GM18502 (cell line): ENCODE measurements around the gene DNAH14.
A peak's percentile ranks its signal among the peaks of the same experiment; 100 is the strongest.
"Not testable (repeated sequence)": the region's sequence is repeated elsewhere in the genome, so short reads cannot be mapped to it uniquely, and the experiment has no call there.

Source experiments
- ATAC-seq: cut with Tn5 transposase; IDR thresholded peaks from one replicate; pipeline ENCODE4 v1.9.1; 2021; ENCODE audit warnings: mild to moderate bottlenecking; ENCODE audit not compliant: unreplicated experiment, poor library complexity

The DNAH14 gene

DNA sequence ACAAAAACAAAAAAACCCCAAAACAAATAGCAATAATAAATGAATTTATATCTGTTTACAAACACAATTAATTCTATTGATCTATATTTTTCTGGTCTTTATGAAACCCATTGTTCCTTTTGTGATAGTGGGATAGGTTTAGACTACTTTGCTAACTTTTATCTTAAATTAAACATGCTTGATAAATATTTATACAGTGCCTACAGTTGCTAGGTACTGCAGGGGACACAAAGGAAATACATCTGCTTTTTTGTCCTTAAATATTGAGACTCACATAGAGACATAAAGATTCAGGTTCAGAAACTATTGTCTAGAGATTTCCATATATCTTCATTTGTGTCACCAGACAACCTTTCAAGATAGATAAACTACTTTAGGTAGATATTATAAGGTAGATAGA, 8.5 kb upstream of the DNAH14 start:
- no peak for ATAC-seq

DNA sequence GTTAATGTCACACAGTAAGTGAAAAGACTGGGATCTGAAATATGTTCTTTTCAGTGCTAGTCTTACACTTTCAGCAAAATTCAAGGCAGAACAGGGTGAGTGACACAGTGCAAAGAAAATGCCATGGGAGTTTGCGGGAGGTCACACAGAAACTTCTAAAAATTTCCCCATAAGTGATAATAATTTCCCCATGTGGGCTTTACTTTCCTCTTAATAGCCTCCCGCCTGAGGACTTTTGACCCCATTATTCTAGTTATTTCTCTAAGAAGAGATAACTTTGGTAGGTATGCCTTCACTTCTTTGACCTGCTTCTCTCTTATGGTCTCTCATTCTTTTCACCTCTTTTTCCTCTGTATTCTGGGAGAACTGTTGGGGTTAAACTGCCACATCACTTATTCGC, 8.1 kb upstream of the DNAH14 start:
- ATAC-seq, result no peak

DNA sequence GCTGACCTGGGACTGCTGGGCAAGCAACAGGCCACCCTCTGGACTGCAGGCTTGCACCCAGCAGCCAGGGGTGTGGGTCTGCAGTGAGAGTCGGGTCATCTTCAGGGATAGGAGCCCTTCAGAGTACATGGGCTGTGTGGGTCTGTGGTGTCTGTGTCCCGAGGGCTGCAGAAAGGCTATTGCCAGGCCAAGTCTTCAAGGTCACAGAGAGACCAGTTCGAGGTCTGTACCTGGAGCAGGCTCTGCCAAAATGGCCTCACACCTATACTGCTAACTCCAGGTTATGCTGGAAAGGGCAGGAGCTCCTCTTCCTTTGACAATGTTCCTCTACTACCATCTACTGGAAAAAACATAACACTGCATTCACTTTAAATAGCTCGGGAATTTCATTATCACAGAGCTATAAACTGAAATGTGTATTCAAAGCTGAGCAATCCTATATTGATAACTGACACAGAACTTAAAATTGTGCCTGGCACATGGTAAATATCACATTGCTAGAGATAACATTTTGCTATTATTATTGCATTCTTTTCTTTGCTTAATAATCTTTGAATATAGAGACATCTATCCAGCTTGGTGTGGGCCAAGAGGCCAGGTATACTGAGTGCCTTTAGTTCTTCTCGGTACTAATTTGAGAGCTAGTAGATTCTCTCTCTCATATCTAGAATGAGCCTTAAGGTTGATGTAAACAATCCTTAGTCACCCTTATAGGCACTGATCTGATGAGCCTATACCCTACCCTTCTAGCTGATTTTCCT, 6.9 kb upstream of the DNAH14 start:
- ATAC-seq, result peak; percentile 74

DNA sequence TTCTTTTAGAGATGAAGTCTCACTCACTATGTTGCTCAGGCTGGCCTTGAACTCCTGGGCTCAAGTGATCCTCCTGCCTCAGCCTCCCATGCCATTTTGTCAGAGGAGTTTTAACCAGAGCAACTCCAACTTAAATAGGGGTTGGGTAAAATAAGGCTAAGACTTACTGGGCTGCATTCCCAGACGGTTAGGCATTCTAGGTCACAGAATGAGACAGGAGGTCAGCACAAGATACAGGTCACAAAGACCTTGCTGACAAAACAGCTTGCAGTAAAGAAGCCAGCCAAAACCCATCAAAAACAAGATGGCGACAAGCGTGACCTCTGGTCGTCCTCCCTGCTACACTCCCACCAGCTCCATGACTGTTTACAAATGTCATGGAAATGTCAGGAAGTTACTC, 5.7 kb upstream of the DNAH14 start:
- ATAC-seq, result no peak

DNA sequence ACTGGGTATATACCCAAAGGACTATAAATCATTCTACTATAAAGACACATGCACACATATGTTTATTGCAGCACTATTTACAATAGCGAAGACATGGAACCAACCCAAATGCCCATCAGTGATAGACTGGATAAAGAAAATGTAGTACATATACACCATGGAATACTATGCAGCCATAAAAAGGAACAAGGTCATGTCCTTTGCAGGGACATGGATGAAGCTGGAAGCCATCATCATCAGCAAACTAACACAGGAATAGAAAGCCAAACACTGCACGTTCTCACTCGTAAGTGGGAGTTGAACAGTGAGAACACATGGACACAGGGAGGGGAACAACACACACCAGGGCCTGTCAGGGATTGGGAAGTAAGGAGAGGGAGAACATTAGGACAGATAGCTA, 1.8 kb upstream of the DNAH14 start:
- ATAC-seq, result not testable (repeated sequence)

DNA sequence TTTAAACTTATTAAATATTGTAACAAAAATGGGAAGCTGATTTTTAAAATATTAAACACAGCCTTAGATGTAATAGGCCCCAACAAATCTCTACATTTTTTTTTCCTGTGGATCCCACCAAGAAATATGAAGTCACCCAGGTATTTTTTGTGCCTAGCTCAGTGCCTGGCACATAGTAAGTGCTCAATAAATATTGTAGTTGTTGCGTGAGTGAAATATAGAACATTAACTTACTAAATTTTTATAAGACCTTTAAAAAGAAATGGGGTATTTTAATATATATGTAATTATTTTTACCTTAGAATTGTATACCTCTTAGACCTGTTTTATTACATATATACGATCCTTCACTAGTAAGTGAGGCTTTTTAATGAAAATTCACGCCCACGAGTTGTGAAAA, 569 bp upstream of the DNAH14 start:
- no peak for ATAC-seq

DNA sequence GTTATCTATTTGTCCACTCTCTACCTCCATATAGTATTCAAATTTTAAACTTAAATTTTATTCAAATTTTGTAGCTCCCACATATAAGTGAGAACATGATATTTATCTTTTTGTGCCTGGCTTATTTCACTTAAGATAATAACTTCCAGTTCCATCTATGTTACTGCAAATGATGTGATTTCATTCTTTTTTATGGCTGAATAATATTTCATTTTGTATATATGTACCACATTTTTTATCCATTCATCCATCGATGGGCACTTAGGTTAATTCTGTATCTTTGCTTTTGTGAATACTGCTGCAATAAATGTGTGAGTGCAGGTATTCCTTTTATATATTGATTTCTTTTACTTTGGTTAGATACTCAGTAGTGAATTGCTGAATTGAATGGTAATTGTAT, 2.1 kb downstream of the DNAH14 start:
- no peak for ATAC-seq

DNA sequence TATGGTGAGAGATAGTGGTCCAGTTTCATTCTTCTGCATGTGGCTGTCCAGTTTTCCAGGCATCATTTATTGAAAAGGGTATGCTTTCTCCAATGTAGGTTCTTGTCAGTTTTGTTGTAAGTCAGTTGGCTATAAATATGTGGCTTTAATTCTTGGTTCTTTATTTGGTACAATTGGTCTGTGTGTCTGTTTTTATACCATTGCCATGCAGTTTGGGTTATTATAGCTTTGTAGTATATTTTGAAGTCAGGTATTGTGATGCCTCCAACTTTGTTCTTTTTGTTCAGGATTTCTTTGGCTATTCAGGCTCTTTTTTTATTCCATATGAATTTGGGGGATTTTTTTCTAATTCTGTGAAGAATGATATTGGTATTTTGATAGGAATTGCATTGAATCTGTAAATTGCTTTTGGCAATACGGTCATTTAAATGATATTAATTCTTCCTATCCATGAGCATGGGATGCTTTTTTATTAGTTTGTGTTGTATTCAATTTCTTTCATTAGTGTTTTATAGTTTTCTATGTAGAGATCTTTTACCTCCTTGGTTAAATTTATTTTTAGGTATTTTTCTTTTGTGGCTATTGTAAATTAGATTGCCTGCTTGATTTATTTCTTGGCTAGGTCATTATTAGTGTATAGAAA, 3.3 kb downstream of the DNAH14 start:
- no peak for ATAC-seq

DNA sequence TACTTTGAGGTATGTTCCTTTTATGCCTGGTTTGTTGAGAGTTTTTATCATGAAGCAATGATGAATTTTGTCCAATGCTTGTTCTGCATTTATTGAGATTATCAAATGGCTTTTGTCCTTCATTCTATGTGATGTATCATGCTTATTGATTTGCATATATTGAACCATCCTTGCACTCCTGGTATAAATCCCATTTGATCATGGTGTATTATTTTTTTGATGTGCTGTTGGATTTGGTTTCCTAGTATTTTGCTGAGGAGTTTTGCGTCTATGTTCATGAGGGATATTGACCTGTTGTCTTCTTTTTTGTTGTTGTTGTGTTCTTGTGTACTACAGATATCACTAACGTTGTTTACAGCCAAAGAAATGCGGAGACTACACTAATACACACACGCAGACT, 4.1 kb downstream of the DNAH14 start:
- ATAC-seq, result no peak

DNA sequence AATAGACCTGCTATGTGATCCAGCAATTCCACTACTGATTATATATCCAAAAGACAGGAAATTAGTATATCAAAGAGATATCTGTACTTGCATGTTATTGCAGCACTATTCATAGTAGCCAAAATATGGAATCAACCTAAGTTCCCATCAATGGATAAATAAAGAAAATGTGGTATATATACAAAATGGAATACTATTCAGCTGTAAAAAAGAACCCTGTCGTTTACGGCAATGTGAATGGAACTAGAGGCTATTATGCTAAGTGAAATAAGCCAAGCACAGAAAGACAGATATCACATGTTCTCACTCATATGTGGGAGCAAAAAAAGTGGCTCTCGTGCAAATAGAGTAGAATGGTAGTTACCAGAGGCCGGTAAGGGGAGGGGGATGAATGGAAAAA, 9.2 kb downstream of the DNAH14 start:
- ATAC-seq, result no peak

DNA sequence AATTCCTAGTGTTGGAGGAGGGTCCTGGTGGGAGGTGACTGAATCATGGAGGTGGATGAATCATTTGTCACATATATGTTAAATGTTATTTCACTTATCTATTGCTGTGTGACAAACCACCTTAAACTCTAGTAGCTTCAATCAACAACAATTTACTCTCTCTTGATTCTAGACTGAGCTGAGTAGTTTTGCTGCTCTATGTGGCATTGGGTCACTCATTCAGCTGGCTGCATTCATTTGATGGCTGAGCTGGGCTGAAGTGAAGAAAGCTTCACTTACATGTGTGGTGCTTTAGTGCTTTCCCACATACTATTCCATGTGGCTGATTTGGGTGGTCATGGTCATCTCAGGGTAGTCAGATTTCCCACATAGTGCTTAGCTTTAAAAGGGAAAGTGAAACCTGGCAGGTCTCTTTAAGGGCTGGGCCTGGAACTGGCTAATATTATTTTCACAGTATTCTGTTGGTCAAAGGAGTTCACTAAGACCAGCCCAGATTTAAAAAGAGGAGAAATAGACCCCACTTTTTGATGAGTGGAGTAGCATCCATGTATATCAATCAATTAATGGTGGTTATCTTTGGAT, 10.5 kb downstream of the DNAH14 start:
- ATAC-seq, result no peak

DNA sequence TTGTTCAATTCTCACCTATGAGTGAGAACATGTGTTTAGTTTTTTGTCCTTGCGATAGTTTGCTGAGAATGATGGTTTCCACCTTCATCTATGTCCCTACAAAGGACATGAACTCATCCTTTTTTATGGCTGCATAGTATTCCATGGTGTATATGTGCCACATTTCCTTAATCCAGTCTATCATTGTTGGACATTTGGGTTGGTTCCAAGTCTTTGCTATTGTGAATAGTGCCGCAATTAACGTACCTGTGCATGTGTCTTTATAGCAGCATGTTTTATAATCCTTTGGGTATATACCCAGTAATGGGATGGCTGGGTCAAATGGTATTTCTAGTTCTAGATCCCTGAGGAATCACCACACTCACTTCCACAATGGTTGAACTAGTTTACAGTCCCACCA, 11.3 kb downstream of the DNAH14 start:
- not testable (repeated sequence) for ATAC-seq

DNA sequence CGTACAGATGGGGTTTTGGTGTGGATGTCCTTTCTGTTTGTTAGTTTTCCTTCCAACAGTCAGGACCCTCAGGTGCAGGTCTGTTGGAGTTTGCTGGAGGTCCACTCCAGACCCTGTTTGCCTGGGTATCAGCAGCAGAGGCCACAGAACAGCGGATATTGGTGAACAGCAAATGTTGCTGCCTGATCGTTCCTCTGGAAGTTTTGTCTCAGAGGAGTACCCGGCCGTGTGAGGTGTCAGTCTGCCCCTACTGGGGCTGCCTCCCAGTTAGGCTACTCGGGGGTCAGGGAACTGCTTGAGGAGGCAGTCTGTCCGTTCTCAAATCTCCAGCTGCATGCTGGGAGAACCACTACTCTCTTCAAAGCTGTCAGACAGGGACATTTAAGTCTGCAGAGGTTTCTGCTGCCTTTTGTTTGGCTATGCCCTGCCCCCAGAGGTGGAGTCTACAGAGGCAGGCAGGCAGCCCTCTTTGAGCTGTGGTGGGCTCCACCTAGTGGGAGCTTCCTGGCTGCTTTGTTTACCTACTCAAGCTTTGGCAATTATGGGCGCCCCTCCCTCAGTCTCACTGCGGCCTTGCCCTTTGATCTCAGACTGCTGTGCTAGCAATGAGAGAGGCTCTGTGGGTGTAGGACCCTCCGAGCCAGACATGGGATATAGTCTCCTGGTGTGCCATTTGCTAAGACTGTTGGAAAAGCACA, 16.3 kb downstream of the DNAH14 start:
- ATAC-seq, result not testable (repeated sequence)

DNA sequence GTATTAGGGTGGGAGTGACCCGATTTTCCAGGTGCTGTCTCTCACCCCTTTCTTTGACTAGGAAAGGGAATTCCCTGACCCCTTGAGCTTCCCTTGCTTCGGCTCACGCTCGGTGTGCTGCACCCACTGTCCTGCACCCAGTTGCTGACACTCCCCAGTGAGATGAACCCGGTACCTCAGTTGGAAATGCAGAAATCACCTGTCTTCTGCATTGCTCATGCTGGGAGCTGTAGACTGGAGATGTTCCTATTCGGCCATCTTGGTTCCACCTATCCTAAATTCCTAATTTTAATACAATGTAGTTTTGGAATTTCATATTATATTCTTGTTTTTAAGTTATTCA, 16.8 kb downstream of the DNAH14 start:
- not testable (repeated sequence) for ATAC-seq

DNA sequence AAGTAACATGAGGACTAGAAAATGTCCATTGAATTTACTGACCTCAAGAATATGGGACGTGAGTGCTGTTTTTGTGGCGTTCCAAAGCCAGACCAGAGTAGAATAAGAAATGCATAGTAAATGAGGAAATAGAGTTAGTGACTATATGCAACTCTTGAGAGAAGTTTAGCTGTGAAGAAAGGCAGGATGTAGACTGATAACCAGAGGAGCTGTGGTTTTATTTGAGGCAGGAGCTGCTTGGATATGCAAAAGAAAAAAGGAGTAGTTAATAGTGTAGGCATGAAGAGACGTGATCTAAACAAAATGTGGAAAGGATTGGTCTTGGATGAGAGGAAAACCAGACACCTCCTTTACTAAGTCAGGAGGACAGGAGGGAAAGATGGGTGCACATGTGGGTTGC, 28.2 kb downstream of the DNAH14 start:
- no peak for ATAC-seq

DNA sequence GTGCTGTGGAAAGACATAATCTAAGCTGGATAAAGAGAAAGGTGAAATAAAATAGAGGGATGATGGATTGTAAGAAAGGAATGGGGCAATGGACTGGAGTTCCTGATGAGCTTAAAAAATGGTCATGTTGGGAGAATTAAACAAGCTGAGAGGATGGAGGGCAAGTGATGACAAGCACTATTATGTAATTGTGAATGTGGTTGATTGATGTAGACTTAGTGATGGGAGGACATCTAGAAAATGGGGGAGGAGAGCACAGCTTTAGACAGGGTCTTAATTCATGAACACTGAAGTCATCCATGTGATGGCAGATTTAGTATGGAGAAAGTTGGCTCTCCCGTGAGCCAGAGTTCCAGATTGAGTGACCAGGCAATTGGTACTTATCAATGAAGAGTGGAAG, 29.0 kb downstream of the DNAH14 start:
- no peak for ATAC-seq

DNA sequence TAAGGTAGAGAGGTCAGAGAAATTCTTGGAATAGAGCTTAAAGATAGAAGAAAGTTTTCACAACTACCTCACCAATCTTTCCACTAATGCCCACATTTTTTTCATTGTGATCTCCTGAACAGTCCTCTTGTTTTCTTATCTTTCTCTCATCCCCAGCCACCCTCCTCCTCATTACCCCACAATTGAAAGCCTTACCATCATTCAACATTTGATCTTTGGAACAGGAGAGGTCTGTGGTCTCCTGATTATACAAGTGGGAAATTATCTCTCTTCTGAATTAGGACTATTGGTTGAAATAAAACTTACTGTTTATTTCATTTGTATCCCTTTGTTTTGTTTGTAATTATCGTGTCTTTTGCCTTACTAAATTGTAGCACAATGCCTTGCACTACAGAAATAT, 29.6 kb downstream of the DNAH14 start:
- no peak for ATAC-seq

DNA sequence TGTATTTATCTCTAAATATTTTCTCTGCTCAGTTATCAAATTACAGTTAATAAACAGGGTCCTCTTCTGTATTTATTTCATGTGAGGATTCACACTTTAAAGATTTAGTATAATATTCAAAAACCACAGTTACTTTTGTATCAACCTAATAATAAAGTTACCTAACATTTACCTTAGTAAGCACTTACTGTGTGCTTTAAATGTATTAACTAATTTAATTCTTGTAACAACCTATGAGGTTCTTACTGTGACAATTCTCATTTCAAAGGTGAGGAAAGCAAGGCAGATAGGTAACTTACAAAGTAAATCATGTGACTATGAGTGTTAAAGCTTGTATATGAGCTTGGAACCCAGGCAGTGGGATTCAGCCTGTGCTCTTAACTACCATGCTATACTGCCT, 30.2 kb downstream of the DNAH14 start:
- ATAC-seq, result no peak

DNA sequence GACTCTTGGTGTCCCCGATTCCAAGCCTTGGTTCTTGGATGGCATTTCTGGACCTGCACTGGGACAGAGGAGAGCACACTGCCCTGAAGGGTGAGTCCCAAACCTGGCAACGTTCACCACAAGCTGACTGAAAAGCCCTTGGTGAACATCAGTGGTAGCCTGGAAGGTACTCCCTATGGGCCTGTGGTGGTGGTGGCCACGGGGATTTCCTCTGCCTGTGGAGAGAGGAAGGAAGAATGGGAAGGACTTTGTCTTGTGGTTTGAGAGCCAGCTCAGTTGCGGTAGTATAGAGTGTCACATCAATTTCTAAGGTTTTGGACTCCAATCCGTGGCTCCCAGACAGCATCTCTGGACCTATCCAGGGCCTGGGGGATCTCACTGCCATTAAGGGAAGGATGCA, 50.7 kb downstream of the DNAH14 start:
- no peak for ATAC-seq

DNA sequence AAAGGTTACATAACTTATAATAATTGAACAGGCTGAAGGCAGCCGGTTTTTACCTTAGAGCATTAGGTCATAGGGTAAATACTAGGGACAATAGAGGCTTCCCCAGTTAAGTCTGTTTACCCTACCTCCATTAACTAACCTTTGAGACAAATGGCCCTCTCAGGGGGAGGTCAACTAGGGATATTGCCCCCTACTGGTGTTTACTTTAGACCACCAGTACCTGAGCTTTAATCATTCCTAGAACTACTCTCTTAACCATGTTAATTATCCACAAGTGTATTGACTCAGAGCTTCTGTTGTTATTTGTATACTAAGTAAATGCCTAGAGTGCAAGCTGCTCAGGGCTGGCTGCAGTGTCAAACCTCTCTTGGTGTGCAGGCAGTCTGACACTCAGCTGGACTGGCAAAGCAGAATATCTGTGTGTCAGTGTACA, 52.5 kb downstream of the DNAH14 start:
- ATAC-seq, result not testable (repeated sequence)

DNA sequence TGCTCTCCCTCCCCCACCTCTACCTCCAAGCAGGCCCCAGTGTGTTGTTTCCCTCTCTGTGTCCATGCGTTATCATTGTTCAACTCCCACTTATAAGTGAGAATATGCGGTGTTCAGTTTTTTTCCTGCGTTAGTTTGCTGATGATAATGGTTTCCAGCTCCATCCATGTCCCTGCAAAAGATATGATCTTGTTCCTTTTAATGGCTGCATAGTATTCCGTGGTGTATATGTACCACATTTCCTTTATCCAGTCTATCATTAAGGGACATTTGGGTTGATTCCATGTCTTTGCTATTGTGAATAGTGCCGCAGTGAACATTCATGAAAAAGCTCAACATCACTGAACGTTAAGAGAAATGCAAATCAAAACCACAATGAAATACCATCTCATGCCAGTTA, 58.6 kb downstream of the DNAH14 start:
- ATAC-seq, result no peak
